ENCODE measurements around the gene BMPR1A.

DNA sequence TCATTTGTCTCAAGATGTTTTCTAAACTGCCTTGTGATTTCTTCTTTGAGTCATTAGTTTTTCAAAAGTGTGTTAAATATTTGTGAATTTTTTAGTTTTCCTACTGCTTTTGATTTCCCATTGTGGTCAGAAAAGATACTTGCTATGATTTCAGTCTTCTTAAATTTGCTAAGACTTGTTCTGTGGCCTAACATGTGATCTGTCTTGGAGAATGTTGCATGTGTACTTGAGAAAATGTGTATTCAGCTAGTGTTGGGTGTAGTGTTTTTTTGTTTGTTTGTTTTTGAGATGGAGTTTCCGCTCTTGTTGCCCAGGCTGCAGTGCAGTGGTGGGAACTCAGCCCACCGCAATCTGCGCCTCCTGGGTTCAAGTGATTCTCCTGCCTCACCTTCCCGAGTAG, 28.6 kb downstream of the BMPR1A start:
- no peak for TF ChIP-seq EZH2phosphoT487 (IDR thresholded peaks at IDR 0.05; ENCODE audit: insufficient read depth, low read depth)
- TF ChIP-seq EZH2 (IDR thresholded peaks at IDR 0.05; ENCODE audit: insufficient read depth, poor library complexity, severe bottlenecking): no peak

All from GM23248 (cell line).